ENCODE results near the gene DDA1. TPM values are rescaled to one million over a fixed set of nuclear protein-coding genes. Genes with fewer than 3 reads are reported as not detected.
A peak's percentile ranks its signal among the peaks of the same experiment; 100 is the strongest.

The DDA1 gene
- total RNA-seq, 1 donor from 2014 or later: 31.1 TPM

DNA sequence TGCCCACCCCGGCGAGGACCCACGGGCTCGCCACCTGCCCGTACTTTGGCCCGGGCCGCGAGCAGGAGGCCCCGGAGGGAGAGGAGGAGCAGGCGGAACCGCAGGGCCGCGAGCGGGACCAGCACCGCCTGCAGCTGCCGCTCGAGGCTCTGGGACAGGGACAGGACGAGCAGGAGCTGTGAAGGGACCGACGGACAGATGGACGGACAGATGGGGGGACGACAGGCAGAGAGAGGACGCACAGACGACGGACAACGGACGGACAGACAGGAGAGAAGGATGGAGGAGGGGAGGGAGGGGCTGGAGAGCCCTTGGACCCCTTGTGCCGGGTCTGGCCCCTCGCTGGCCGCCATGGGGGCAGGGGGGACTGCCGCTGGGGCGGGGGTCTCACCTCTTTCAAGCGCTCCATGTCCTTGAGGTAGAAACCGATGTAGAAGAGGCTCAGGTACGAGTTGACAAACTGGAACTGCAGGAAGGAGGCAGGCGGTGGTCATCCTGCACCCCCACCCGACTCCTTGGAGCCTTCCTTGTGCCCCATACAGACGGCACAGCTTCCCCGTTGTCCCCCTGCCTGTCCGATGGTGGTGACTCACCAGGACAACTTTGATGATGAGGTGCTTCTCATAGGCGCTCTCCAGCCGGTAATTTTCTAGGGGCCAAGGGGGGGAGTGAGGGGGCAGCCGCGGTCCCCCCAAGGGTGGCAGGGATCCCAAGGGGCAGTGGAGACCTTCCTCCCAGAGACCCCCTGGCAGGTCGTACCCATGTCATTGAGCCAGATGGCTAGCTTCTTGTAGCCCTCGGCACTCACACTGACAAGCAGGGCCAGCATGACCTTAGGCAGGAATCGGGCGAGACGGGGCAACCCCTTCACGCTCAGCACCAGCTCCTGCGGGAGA, 20.3 kb downstream of the DDA1 start:
- no peak for ATAC-seq (ENCODE audit: low read depth)
- intact Hi-C loops (cut with micrococcal nuclease): loop anchor here (10.0 kb wide), 1 partner anchor 425 kb away; the partner anchor contains the start of gene FCHO1
- POLR2A ChIA-PET: interaction anchor here (3.5 kb wide), 1 partner anchor 20 kb away, joined by 24 read pairs; the partner anchor contains the start of gene DDA1
- H3K4me3 Mint-ChIP-seq: peak overlapping the region; percentile 35
- no peak overlapping the region for H3K27ac Mint-ChIP-seq
- H3K36me3 Mint-ChIP-seq (ENCODE audit: low read depth): no peaks in the 10 kb centered on the region
- TF ChIP-seq, protein P1, sequence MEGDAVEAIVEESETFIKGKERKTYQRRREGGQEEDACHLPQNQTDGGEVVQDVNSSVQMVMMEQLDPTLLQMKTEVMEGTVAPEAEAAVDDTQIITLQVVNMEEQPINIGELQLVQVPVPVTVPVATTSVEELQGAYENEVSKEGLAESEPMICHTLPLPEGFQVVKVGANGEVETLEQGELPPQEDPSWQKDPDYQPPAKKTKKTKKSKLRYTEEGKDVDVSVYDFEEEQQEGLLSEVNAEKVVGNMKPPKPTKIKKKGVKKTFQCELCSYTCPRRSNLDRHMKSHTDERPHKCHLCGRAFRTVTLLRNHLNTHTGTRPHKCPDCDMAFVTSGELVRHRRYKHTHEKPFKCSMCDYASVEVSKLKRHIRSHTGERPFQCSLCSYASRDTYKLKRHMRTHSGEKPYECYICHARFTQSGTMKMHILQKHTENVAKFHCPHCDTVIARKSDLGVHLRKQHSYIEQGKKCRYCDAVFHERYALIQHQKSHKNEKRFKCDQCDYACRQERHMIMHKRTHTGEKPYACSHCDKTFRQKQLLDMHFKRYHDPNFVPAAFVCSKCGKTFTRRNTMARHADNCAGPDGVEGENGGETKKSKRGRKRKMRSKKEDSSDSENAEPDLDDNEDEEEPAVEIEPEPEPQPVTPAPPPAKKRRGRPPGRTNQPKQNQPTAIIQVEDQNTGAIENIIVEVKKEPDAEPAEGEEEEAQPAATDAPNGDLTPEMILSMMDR (IDR thresholded peaks at IDR 0.05): no peak
- H3K27me3 Mint-ChIP-seq: peaks cover 6% of the 10 kb centered on the region
- peaks cover 21% of the 10 kb centered on the region for H3K4me1 Mint-ChIP-seq
- H3K9me3 Mint-ChIP-seq: no peaks in the 10 kb centered on the region
- DNase-seq: no peak
- CTCF ChIA-PET: no interaction called here

DNA sequence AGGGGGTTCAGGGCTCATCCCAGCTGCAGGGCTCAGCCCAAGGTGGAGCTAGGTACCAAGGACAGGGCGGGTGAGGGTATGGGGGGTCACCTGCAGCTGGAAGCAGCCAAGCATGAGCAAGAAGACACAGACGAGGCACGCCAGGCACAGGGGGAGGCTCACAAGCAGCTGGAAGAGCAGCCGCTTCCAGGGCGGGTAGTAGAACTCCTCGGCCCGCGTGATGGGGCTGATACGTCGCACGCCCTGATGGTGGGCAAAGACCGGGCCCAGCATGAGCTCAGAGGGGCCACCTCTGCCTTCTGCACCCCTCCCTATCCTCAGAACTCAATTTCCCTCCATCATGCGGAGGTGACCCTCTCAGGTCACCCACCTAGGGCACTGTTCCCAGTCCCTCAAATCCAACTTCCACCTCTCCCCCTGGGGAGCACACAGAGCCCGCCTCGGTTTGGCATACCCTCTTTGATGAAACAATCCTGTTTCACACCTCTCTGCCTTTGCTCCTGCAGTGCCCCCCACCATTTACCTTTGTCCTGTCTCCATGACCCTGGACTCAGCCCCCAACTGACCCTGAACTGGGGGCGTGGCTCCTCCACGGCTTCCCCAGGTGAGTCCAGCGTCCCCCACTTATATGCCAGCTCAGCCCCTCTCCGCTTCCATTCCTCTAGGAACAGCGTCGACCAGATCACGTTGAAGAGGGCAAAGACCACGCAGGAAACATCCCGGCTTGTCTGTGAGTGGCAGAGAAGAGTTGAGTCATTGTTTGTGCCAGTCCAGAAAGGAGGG, 21.1 kb downstream of the DDA1 start:
- ChIA-PET POLR2A (interaction anchor here (0.6 to 1.2 kb wide), 3 partner anchors 21 to 102 kb away, joined by 3 to 4 read pairs (median 3); partner anchors contain the start of gene DDA1), CTCF (no interaction called here)
- TF ChIP-seq, protein P1 (IDR thresholded peaks at IDR 0.05): no peak
- no peaks in the 10 kb centered on the region for H3K9me3 Mint-ChIP-seq
- intact Hi-C loops (cut with micrococcal nuclease): loop anchor here (10.0 kb wide), 1 partner anchor 424 kb away; the partner anchor contains the start of gene FCHO1
- no peak for ATAC-seq (ENCODE audit: low read depth)
- H3K36me3 Mint-ChIP-seq (ENCODE audit: low read depth): no peaks in the 10 kb centered on the region
- no peak for DNase-seq
- H3K4me1 Mint-ChIP-seq: peaks cover 28% of the 10 kb centered on the region
- peak overlapping the region; percentile 35 for H3K4me3 Mint-ChIP-seq
- H3K27ac Mint-ChIP-seq: no peak overlapping the region
- peaks cover 6% of the 10 kb centered on the region for H3K27me3 Mint-ChIP-seq

GRCh38 chr19:17331045-17331558, 21.7 kb downstream of the DDA1 start:
- ChIA-PET POLR2A (interaction anchor here (0.6 to 1.2 kb wide), 3 partner anchors 22 to 103 kb away, joined by 3 to 4 read pairs (median 3); partner anchors contain the start of gene DDA1), CTCF (no interaction called here)
- Mint-ChIP-seq H3K27me3 (peaks cover 6% of the 10 kb centered on the region), H3K4me1 (peaks cover 30% of the 10 kb centered on the region), H3K9me3 (no peaks in the 10 kb centered on the region), H3K27ac (no peak overlapping the region), H3K36me3 (ENCODE audit: low read depth) (no peaks in the 10 kb centered on the region), H3K4me3 (no peak overlapping the region)
- no peak for DNase-seq
- TF ChIP-seq, protein P1 (IDR thresholded peaks at IDR 0.05): no peak
- intact Hi-C loops (cut with micrococcal nuclease): loop anchor here (10.0 kb wide), 1 partner anchor 424 kb away; the partner anchor contains the start of gene FCHO1
- ATAC-seq (ENCODE audit: low read depth): no peak

GRCh38 chr19:17332360-17332676, 23.0 kb downstream of the DDA1 start:
- DNase-seq (no peak), ATAC-seq (ENCODE audit: low read depth) (no peak)
- Mint-ChIP-seq H3K4me1 (peaks cover 39% of the 10 kb centered on the region), H3K4me3 (no peak overlapping the region), H3K27ac (no peak overlapping the region), H3K36me3 (ENCODE audit: low read depth) (peaks cover 9% of the 10 kb centered on the region), H3K9me3 (no peaks in the 10 kb centered on the region), H3K27me3 (peaks cover 6% of the 10 kb centered on the region)
- intact Hi-C loops (cut with micrococcal nuclease): loop anchor here (10.0 kb wide), 1 partner anchor 422 kb away; the partner anchor contains the start of gene FCHO1
- ChIA-PET POLR2A (interaction anchor here (1.0 to 2.0 kb wide), 2 partner anchors 23 to 59 kb away, joined by 3 to 13 read pairs; partner anchors contain the start of gene DDA1), CTCF (interaction anchor here (1.1 to 1.7 kb wide), 3 partner anchors 23 to 54 kb away, joined by 3 to 9 read pairs (median 3); partner anchors contain the start of genes DDA1 and MRPL34)
- TF ChIP-seq, protein P1 (IDR thresholded peaks at IDR 0.05): no peak
